ENCODE results near the gene IL1RAPL1. TPM values are rescaled to one million over a fixed set of nuclear protein-coding genes. Genes with fewer than 3 reads are reported as not detected.

Gene IL1RAPL1
- total and polyA plus RNA-seq, 2 donors (not counting 1 experiment from before 2014, with no cell fraction given), result 0.25 to 2.8 TPM

- no peaks in the 10 kb centered on the region for H3K9me3 ChIP-seq (ENCODE audit: control insufficient read depth, insufficient read depth, low read depth, low read length)
- no peak overlapping the region for H3K9ac ChIP-seq (ENCODE audit: insufficient read depth, low read length)
- H2AFZ ChIP-seq (ENCODE audit: low read length), result no peak overlapping the region
- H3K4me1 ChIP-seq (ENCODE audit: control insufficient read depth, extremely low read depth, insufficient read depth, low read length), result no peaks in the 10 kb centered on the region
- no peak overlapping the region for H3K4me3 ChIP-seq (replicated peaks in 1 of 4; ENCODE audit: control extremely low read depth in 1 of 4, insufficient read depth in 1 of 4, low read depth in 3 of 4, low read length in 4 of 4)
- peak overlapping the region; percentile 48 for H3K4me2 ChIP-seq (ENCODE audit: extremely low read depth, insufficient read depth, low read length)
- peak overlapping the region; percentile 53 for H3K27ac ChIP-seq (ENCODE audit: insufficient read depth, low read length)
- H3K27me3 ChIP-seq (ENCODE audit: control insufficient read depth, insufficient read depth, low read length), result no peaks in the 10 kb centered on the region
- peak; percentile 88 to 97 for DNase-seq (ENCODE audit: low read depth in 2 of 2)
- TF ChIP-seq EZH2 (IDR thresholded peaks at IDR 0.05; ENCODE audit: low read length, missing control alignments), result no peak
- no peak for TF ChIP-seq CTCF (conservative IDR thresholded peaks at IDR 0.05 in 1 of 2, IDR thresholded peaks at IDR 0.05 in 1 of 2; ENCODE audit: low read depth in 1 of 2, low read length in 2 of 2)
- peaks cover 4% of the 10 kb centered on the region for H3K79me2 ChIP-seq (ENCODE audit: control insufficient read depth, insufficient read depth, low read length)
- no peaks in the 10 kb centered on the region for H3K36me3 ChIP-seq (ENCODE audit: control insufficient read depth, insufficient read depth, low read length)
- H4K20me1 ChIP-seq (ENCODE audit: control insufficient read depth, extremely low read depth, insufficient read depth, low read length), result no peaks in the 10 kb centered on the region
These were observed 1075.7 kb downstream of the IL1RAPL1 start for GRCh38 chrX:29662759-29663503.

GRCh38 chrX:29665532-29665931, 1078.3 kb downstream of the IL1RAPL1 start:
- no peak overlapping the region for H3K4me2 ChIP-seq (ENCODE audit: extremely low read depth, insufficient read depth, low read length)
- H3K27ac ChIP-seq (ENCODE audit: insufficient read depth, low read length), result peak overlapping the region; percentile 19
- no peaks in the 10 kb centered on the region for H4K20me1 ChIP-seq (ENCODE audit: control insufficient read depth, extremely low read depth, insufficient read depth, low read length)
- H3K27me3 ChIP-seq (ENCODE audit: control insufficient read depth, insufficient read depth, low read length), result no peaks in the 10 kb centered on the region
- no peaks in the 10 kb centered on the region for H3K4me1 ChIP-seq (ENCODE audit: control insufficient read depth, extremely low read depth, insufficient read depth, low read length)
- no peaks in the 10 kb centered on the region for H3K9me3 ChIP-seq (ENCODE audit: control insufficient read depth, insufficient read depth, low read depth, low read length)
- no peak for DNase-seq (ENCODE audit: low read depth in 2 of 2)
- H3K9ac ChIP-seq (ENCODE audit: insufficient read depth, low read length), result no peak overlapping the region
- H3K79me2 ChIP-seq (ENCODE audit: control insufficient read depth, insufficient read depth, low read length), result peaks cover 4% of the 10 kb centered on the region
- no peaks in the 10 kb centered on the region for H3K36me3 ChIP-seq (ENCODE audit: control insufficient read depth, insufficient read depth, low read length)
- no peak for TF ChIP-seq CTCF (conservative IDR thresholded peaks at IDR 0.05 in 1 of 2, IDR thresholded peaks at IDR 0.05 in 1 of 2; ENCODE audit: low read depth in 1 of 2, low read length in 2 of 2)
- H2AFZ ChIP-seq (ENCODE audit: low read length), result peak overlapping the region; percentile 6
- H3K4me3 ChIP-seq (replicated peaks in 1 of 4; ENCODE audit: control extremely low read depth in 1 of 4, insufficient read depth in 1 of 4, low read depth in 3 of 4, low read length in 4 of 4), result no peak overlapping the region

DNA sequence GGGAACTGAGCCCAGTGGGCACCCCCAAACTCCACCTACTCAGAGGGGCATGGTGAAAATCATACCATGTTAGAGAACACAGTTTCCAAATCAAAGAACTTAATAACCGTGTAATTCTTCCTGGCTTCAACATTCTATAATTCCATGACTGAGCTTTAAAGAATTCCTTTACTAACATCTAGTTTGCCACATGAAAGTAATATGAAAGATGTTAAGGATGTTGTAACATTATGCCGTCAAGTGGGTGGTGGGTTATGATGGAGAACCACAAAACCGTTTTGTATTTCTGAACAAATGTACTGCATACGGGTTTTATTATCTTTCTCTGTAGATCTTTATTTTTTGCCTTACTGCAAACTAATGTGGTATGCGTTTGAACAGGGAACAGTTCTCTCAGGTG, 1079.1 kb downstream of the IL1RAPL1 start:
- H3K27ac ChIP-seq (ENCODE audit: insufficient read depth, low read length), result no peak overlapping the region
- no peak overlapping the region for H3K4me3 ChIP-seq (replicated peaks in 1 of 4; ENCODE audit: control extremely low read depth in 1 of 4, insufficient read depth in 1 of 4, low read depth in 3 of 4, low read length in 4 of 4)
- H2AFZ ChIP-seq (ENCODE audit: low read length), result no peak overlapping the region
- H3K79me2 ChIP-seq (ENCODE audit: control insufficient read depth, insufficient read depth, low read length), result peaks cover 4% of the 10 kb centered on the region
- peak in 1 of 2 donors; percentile 81 for DNase-seq (ENCODE audit: low read depth in 2 of 2)
- no peaks in the 10 kb centered on the region for H3K9me3 ChIP-seq (ENCODE audit: control insufficient read depth, insufficient read depth, low read depth, low read length)
- no peak overlapping the region for H3K9ac ChIP-seq (ENCODE audit: insufficient read depth, low read length)
- H4K20me1 ChIP-seq (ENCODE audit: control insufficient read depth, extremely low read depth, insufficient read depth, low read length), result no peaks in the 10 kb centered on the region
- no peak overlapping the region for H3K4me2 ChIP-seq (ENCODE audit: extremely low read depth, insufficient read depth, low read length)
- no peaks in the 10 kb centered on the region for H3K27me3 ChIP-seq (ENCODE audit: control insufficient read depth, insufficient read depth, low read length)
- no peaks in the 10 kb centered on the region for H3K36me3 ChIP-seq (ENCODE audit: control insufficient read depth, insufficient read depth, low read length)
- H3K4me1 ChIP-seq (ENCODE audit: control insufficient read depth, extremely low read depth, insufficient read depth, low read length), result no peaks in the 10 kb centered on the region
- TF ChIP-seq EZH2 (IDR thresholded peaks at IDR 0.05; ENCODE audit: low read length, missing control alignments) (no peak), CTCF (conservative IDR thresholded peaks at IDR 0.05 in 1 of 2, IDR thresholded peaks at IDR 0.05 in 1 of 2; ENCODE audit: low read depth in 1 of 2, low read length in 2 of 2) (no peak)

All from fibroblast of lung (primary cell).